ENCODE data around the gene MED9. TPM values are rescaled to one million over a fixed set of nuclear protein-coding genes. Genes with fewer than 3 reads are reported as not detected.

The MED9 gene
- total and polyA plus RNA-seq, 10 of the 15 experiments (the other 5 are each of a cell fraction or from before 2014, with no cell fraction given), result 1.5 to 22.4 (median 14.8) TPM

- Histone ChIP-seq H3K4me1 (ENCODE audit: control insufficient read depth, insufficient read depth, low read length) (no peaks in the 10 kb centered on the region), H3K27me3 (replicated peaks in 1 of 2; ENCODE audit: control insufficient read depth in 2 of 2, insufficient read depth in 2 of 2, low read length in 1 of 2) (peaks cover 0 to 3% of the 10 kb centered on the region in 2 experiments; a peak in 1 of 4 replicates), H3K9me3 (replicated peaks; ENCODE audit: control insufficient read depth, insufficient read depth, low read length) (no peaks in the 10 kb centered on the region; the same call in 2 of the 3 replicates), H3K4me3 (no peak overlapping the region), H4K20me1 (ENCODE audit: control insufficient read depth, insufficient read depth) (no peaks in the 10 kb centered on the region), H3K27ac (ENCODE audit: control insufficient read depth, insufficient read depth) (no peak overlapping the region), H3K4me2 (ENCODE audit: control insufficient read depth, insufficient read depth) (no peak overlapping the region), H2AFZ (ENCODE audit: control insufficient read depth, low read depth, low read length) (no peak overlapping the region), H3K9ac (ENCODE audit: control insufficient read depth, insufficient read depth, low read length) (no peak overlapping the region), H3K36me3 (ENCODE audit: control insufficient read depth in 2 of 2, insufficient read depth in 2 of 2, low read length in 1 of 2) (no peaks in the 10 kb centered on the region), H3K79me2 (ENCODE audit: control insufficient read depth, insufficient read depth, low read length) (peaks cover 6% of the 10 kb centered on the region)
- FAIRE-seq (no peak), DNase-seq (ENCODE audit: low read depth, low spot score) (no peak), ATAC-seq (no peak)
- TF ChIP-seq RFX5 (IDR thresholded peaks at IDR 0.05; ENCODE audit: low read depth, low read length) (no peak), MYB (IDR thresholded peaks at IDR 0.05; ENCODE audit: borderline replicate concordance, low read depth, low read length) (no peak), CBX3 (IDR thresholded peaks at IDR 0.05; ENCODE audit: borderline replicate concordance, low read depth) (no peak), FOXM1 (IDR thresholded peaks at IDR 0.05; ENCODE audit: low read depth, low read length) (no peak)
- in situ Hi-C loops (cut with MboI) (no loop called here), intact Hi-C loops (cut with micrococcal nuclease; ENCODE audit: unreplicated experiment) (no loop called here)
- CTCF ChIA-PET, result interaction anchor here (0.6 kb wide), 1 partner anchor 29 kb away, joined by 3 read pairs; no protein-coding TSS in a partner anchor
- POLR2A ChIA-PET, result interaction anchor here (0.6 kb wide), 1 partner anchor 1424 kb away, joined by 4 read pairs; no protein-coding TSS in a partner anchor
- RAD21 ChIA-PET (ENCODE audit: unreplicated experiment), result interaction anchor here (1.1 kb wide), 1 partner anchor 117 kb away, joined by 3 read pairs; no protein-coding TSS in a partner anchor
- BruUV-seq (replicated peaks), result no TSS peak
- SMC1A ChIA-PET (ENCODE audit: uncharacterized antibody, unreplicated experiment), result no interaction called here
- WGBS (ENCODE audit: insufficient coverage, insufficient replicate concordance, low lambda C conversion rate, missing lambda C conversion rate), result 23% methylated on average over 8 of the region's 8 CpGs
Observed at GRCh38 chr17:17472333-17472920, 4.4 kb upstream of the MED9 start.

DNA sequence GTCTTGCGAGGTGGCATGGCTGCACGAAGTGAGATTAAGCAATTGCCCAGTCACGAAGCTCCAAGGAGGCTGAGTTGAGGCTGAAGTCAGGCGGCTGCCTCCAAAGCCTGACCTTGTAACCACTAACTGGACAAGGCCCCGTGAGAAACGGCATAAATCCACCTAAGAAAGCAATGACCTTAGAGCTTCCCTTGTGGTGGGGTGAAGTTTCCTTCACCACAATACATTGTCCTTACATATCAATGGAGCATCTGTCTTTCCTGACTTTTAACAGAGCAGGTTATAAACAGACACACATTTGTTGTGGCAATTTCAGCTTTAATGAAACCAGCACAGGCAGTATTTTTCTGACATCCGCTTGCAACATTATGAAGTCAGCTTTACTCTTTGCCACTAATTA is 2.5 kb upstream of the MED9 start:
- no peak overlapping the region for H3K4me2 ChIP-seq (ENCODE audit: control insufficient read depth, insufficient read depth)
- SMC1A ChIA-PET (ENCODE audit: uncharacterized antibody, unreplicated experiment), result no interaction called here
- no TSS peak for BruUV-seq (replicated peaks)
- in situ Hi-C loops (cut with MboI), result no loop called here
- H3K27me3 ChIP-seq (replicated peaks in 1 of 2; ENCODE audit: control insufficient read depth in 2 of 2, insufficient read depth in 2 of 2, low read length in 1 of 2), result peaks cover 0 to 3% of the 10 kb centered on the region in 2 experiments; a peak in 1 of 4 replicates
- no peaks in the 10 kb centered on the region for H4K20me1 ChIP-seq (ENCODE audit: control insufficient read depth, insufficient read depth)
- H2AFZ ChIP-seq (ENCODE audit: control insufficient read depth, low read depth, low read length), result no peak overlapping the region
- no peaks in the 10 kb centered on the region; the same call in 1 of the 2 replicates for H3K4me1 ChIP-seq (ENCODE audit: control insufficient read depth, insufficient read depth, low read length)
- TF ChIP-seq, protein P1, sequence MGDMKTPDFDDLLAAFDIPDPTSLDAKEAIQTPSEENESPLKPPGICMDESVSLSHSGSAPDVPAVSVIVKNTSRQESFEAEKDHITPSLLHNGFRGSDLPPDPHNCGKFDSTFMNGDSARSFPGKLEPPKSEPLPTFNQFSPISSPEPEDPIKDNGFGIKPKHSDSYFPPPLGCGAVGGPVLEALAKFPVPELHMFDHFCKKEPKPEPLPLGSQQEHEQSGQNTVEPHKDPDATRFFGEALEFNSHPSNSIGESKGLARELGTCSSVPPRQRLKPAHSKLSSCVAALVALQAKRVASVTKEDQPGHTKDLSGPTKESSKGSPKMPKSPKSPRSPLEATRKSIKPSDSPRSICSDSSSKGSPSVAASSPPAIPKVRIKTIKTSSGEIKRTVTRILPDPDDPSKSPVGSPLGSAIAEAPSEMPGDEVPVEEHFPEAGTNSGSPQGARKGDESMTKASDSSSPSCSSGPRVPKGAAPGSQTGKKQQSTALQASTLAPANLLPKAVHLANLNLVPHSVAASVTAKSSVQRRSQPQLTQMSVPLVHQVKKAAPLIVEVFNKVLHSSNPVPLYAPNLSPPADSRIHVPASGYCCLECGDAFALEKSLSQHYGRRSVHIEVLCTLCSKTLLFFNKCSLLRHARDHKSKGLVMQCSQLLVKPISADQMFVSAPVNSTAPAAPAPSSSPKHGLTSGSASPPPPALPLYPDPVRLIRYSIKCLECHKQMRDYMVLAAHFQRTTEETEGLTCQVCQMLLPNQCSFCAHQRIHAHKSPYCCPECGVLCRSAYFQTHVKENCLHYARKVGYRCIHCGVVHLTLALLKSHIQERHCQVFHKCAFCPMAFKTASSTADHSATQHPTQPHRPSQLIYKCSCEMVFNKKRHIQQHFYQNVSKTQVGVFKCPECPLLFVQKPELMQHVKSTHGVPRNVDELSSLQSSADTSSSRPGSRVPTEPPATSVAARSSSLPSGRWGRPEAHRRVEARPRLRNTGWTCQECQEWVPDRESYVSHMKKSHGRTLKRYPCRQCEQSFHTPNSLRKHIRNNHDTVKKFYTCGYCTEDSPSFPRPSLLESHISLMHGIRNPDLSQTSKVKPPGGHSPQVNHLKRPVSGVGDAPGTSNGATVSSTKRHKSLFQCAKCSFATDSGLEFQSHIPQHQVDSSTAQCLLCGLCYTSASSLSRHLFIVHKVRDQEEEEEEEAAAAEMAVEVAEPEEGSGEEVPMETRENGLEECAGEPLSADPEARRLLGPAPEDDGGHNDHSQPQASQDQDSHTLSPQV (IDR thresholded peaks at IDR 0.05), result no peak
- no peak for TF ChIP-seq IKZF2 (IDR thresholded peaks at IDR 0.05)
- no peak for TF ChIP-seq IKZF1 (conservative IDR thresholded peaks at IDR 0.05)
- no peaks in the 10 kb centered on the region for H3K36me3 ChIP-seq (ENCODE audit: control insufficient read depth in 2 of 2, insufficient read depth in 2 of 2, low read length in 1 of 2)
- POLR2A ChIA-PET, result no interaction called here
- FAIRE-seq (no peak), ATAC-seq (no peak), DNase-seq (ENCODE audit: low read depth, low spot score) (no peak)
- H3K79me2 ChIP-seq (ENCODE audit: control insufficient read depth, insufficient read depth, low read length), result peaks cover 21% of the 10 kb centered on the region
- no peak overlapping the region for H3K4me3 ChIP-seq
- CTCF ChIA-PET, result no interaction called here
- intact Hi-C loops (cut with micrococcal nuclease; ENCODE audit: unreplicated experiment), result no loop called here
- RAD21 ChIA-PET (ENCODE audit: unreplicated experiment), result no interaction called here
- no peak overlapping the region for H3K27ac ChIP-seq (ENCODE audit: control insufficient read depth, insufficient read depth)
- whole genome bisulfite sequencing (ENCODE audit: insufficient coverage, insufficient replicate concordance, low lambda C conversion rate, missing lambda C conversion rate), result 52% methylated on average over 7 of the region's 7 CpGs
- no peaks in the 10 kb centered on the region for H3K9me3 ChIP-seq (replicated peaks; ENCODE audit: control insufficient read depth, insufficient read depth, low read length)
- no peak overlapping the region for H3K9ac ChIP-seq (ENCODE audit: control insufficient read depth, insufficient read depth, low read length)
